Activated CD8-positive, alpha-beta memory T cell treated with anti-CD3 and anti-CD28 coated beads for 4 hours (primary cell): Measurements from ENCODE around the gene RWDD3.

Experiments
- DNase-seq, 2 donors: peaks; one replicate each; pipeline ENCODE4 v3.0.0-alpha.2; 2020; ENCODE audit warnings: low read depth in 2 of 2

Gene RWDD3

GRCh38 chr1:95230256-95230655 lies 3.8 kb upstream of the RWDD3 start:
- DNase-seq: no peak

GRCh38 chr1:95230768-95231191 lies 3.2 kb upstream of the RWDD3 start:
- no peak for DNase-seq

GRCh38 chr1:95232646-95233318 lies 1.2 kb upstream of the RWDD3 start:
- DNase-seq: no peak

- no peak for DNase-seq
Observed at GRCh38 chr1:95233319-95233736, 682 bp upstream of the RWDD3 start.

- DNase-seq: no peak
Observed at GRCh38 chr1:95236784-95237575, 3.0 kb downstream of the RWDD3 start.

- DNase-seq: no peak
Observed at GRCh38 chr1:95237981-95238703, 4.1 kb downstream of the RWDD3 start.

- DNase-seq: no peak
Observed at GRCh38 chr1:95245029-95245428, 11.0 kb downstream of the RWDD3 start.

GRCh38 chr1:95246511-95246910 lies 12.5 kb downstream of the RWDD3 start:
- no peak for DNase-seq

GRCh38 chr1:95247607-95248006 lies 13.6 kb downstream of the RWDD3 start:
- no peak for DNase-seq

- no peak for DNase-seq
Observed at GRCh38 chr1:95249916-95250315, 15.9 kb downstream of the RWDD3 start.

GRCh38 chr1:95252422-95252821 lies 18.4 kb downstream of the RWDD3 start:
- DNase-seq: no peak

- no peak for DNase-seq
Observed at GRCh38 chr1:95254959-95255358, 20.9 kb downstream of the RWDD3 start.

GRCh38 chr1:95255826-95256225 lies 21.8 kb downstream of the RWDD3 start:
- DNase-seq: no peak

GRCh38 chr1:95257758-95258157 lies 23.7 kb downstream of the RWDD3 start:
- DNase-seq: no peak

GRCh38 chr1:95259245-95259644 lies 25.2 kb downstream of the RWDD3 start:
- no peak for DNase-seq

- DNase-seq: no peak
Observed at GRCh38 chr1:95262913-95263312, 28.9 kb downstream of the RWDD3 start.

- DNase-seq: no peak
Observed at GRCh38 chr1:95263450-95263849, 29.4 kb downstream of the RWDD3 start.

GRCh38 chr1:95265106-95265505 lies 31.1 kb downstream of the RWDD3 start:
- DNase-seq: no peak

GRCh38 chr1:95276429-95276828 lies 42.4 kb downstream of the RWDD3 start:
- no peak for DNase-seq

- DNase-seq: no peak
Observed at GRCh38 chr1:95278173-95279006, 44.4 kb downstream of the RWDD3 start.

- no peak for DNase-seq
Observed at GRCh38 chr1:95281781-95282517, 47.9 kb downstream of the RWDD3 start.
